GM18868 (cell line): ENCODE results near the gene DLG4.
A peak's percentile ranks its signal among the peaks of the same experiment; 100 is the strongest.
"Not testable (repeated sequence)": the region's sequence is repeated elsewhere in the genome, so short reads cannot be mapped to it uniquely, and the experiment has no call there.

ENCODE experiments used
- ATAC-seq: cut with Tn5 transposase; IDR thresholded peaks from one replicate; pipeline ENCODE4 v1.9.1; 2021; ENCODE audit warnings: mild to moderate bottlenecking, moderate library complexity; ENCODE audit not compliant: unreplicated experiment

Gene DLG4

GRCh38 chr17:7249830-7250229 lies 30.2 kb upstream of the DLG4 start:
- ATAC-seq: no peak

DNA sequence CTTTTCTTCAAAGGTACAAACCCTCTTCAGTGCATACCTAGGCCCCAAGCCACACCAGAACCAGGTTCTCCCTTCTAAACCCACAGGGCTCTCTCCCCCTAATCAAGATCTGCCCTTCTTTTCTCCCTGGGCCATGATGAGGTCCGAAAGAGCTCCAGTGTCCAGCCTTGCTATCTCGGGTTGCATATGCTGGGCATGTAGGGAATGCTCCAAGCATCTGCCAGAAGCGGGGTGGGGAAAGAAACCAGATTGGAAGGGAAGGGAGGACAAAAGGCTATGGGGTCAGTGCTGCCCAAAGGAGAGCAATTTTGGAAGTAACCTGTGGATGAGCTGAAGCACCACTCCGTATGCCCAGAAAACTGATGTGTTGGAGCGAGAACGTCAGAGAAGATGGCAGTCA lies 29.6 kb upstream of the DLG4 start:
- ATAC-seq: no peak

GRCh38 chr17:7248796-7249195 lies 29.2 kb upstream of the DLG4 start:
- no peak for ATAC-seq

DNA sequence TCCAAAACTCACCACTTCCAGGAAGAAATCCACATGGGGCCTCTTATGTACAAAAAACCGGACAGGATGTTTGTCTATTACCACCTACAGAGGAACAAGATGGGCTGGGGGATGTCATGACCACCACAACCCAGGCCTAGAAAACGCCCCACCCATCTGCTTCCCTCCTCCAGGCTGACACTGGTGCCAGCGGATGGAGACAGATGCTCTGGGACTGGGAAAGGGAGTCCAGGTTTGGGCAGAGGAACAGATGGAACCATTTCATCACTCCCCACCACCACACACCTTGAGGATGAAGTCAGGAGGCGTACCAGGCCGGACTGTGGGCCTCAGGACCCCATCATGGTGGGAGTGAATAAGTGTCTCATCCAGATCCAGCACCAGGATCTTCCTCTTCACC lies 27.1 kb upstream of the DLG4 start:
- ATAC-seq: no peak

GRCh38 chr17:7243838-7244237 lies 24.2 kb upstream of the DLG4 start:
- ATAC-seq: not testable (repeated sequence)

DNA sequence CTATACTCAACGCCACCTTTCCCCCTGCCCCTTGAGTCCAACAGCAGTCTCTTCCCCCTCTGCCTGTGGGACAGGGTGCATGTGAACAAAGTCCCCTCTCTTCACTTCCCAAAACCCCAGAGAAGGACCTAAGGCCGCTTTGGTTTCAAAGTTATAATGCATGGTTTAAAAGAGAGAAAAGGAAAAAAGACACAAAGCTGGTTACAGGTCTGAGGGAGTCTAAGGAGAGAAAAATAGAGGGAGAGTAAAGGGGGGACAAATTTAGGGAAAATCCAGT lies 23.8 kb upstream of the DLG4 start:
- no peak for ATAC-seq

DNA sequence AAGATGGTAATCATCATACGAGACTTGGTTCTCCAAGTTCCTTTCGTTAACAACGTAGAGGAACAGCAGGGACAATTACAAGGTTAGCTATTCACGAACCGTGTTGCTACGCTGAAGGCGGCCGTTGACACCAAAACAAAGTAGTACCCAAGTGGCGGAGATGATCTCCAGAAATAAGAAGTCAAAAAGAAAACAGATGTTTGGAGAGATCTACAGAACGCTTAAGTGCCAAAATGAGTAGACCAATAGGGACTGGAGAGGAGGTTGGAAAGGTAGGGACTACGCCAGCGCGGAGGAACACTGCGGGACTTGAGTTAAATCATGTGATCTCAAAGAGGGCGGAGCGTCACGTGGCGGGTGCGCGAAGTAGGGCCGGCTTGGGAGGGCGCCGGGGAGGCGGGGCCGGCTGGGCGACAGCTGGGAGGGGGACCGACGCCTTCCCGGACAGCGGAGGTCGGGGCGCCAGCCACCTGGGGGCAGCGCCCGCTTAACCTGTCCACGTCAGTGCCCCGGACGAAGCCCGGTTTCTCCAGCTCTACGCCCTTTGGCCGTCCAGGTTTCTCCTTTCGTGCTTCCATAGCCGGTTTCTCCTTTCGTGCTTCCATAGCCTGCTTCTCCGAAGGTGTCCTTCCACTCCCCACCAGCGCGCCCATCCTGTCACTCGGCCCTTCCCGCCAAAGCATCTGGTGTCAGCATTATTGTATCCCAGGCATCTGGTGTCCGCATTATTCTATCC lies 23.2 kb upstream of the DLG4 start:
- ATAC-seq: no peak

- ATAC-seq: no peak
Observed at GRCh38 chr17:7241783-7242716, 22.4 kb upstream of the DLG4 start, which contains the start of gene GABARAP. Gene GABARAP, minus strand, starts transcription at chr17:7242449. Its CDS starts 119 bp downstream, at chr17:7242330.

GRCh38 chr17:7241090-7241733 lies 21.6 kb upstream of the DLG4 start:
- no peak for ATAC-seq

- no peak for ATAC-seq
Observed at GRCh38 chr17:7240375-7240774, 20.7 kb upstream of the DLG4 start.

GRCh38 chr17:7239091-7240027 lies 19.7 kb upstream of the DLG4 start, which contains the start of gene PHF23:
Gene PHF23, minus strand, starts transcription at chr17:7239457. Its CDS starts 178 bp downstream, at chr17:7239279.
- peak; percentile 52 for ATAC-seq

- ATAC-seq: no peak
Observed at GRCh38 chr17:7238420-7239090, 18.9 kb upstream of the DLG4 start.

DNA sequence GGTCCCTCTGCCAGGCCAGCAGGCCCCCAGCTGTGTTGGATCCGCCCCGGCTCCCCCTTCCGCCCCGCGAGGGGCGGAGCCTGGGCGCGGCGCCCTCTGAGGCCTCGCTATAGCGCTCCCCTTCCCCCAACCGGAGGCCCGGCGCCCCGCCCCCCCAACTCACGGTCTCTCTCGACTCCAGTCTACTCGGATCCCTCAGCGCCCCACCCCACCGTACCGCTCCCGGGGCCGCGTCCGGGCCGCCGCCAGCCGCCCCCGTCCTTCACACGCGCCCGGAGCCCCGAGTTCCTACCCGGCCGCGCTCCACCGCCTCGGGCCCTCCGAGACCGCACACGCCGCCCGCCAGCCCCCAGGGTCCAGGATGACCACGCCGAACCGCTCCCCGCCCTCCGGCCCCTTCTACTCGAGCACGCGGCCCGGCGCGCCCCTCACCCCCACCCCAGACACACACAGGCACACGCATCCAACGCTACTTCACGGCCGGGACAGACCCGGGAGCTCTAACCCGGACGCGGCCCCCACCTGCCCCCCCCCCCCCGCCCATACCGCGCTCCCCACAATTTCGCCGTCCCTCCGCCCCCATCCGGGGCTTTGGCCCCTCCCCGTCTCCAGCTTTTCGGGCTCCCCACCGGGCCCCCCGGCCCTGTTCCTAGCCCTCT lies 18.3 kb upstream of the DLG4 start:
- ATAC-seq: no peak

GRCh38 chr17:7237266-7237760 lies 17.7 kb upstream of the DLG4 start:
- ATAC-seq: no peak

DNA sequence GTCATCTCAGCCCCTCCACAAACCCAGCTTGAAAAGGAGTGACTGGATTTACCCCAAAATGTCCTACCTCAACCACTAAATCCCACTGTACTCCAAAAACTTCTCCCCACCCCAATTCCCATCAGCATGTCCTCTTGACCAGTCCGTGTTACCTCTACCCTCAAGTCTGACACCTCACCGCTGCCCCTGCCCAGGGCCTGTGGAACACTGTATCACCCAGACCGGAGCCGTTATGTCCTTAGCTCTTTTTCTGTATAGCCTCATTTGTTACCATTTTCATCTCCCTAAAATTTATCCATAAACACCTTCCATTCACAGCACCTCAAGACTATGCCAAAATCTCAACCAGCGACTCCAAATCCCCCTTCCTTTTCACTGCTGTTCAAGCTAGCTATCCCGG lies 17.2 kb upstream of the DLG4 start:
- no peak for ATAC-seq

DNA sequence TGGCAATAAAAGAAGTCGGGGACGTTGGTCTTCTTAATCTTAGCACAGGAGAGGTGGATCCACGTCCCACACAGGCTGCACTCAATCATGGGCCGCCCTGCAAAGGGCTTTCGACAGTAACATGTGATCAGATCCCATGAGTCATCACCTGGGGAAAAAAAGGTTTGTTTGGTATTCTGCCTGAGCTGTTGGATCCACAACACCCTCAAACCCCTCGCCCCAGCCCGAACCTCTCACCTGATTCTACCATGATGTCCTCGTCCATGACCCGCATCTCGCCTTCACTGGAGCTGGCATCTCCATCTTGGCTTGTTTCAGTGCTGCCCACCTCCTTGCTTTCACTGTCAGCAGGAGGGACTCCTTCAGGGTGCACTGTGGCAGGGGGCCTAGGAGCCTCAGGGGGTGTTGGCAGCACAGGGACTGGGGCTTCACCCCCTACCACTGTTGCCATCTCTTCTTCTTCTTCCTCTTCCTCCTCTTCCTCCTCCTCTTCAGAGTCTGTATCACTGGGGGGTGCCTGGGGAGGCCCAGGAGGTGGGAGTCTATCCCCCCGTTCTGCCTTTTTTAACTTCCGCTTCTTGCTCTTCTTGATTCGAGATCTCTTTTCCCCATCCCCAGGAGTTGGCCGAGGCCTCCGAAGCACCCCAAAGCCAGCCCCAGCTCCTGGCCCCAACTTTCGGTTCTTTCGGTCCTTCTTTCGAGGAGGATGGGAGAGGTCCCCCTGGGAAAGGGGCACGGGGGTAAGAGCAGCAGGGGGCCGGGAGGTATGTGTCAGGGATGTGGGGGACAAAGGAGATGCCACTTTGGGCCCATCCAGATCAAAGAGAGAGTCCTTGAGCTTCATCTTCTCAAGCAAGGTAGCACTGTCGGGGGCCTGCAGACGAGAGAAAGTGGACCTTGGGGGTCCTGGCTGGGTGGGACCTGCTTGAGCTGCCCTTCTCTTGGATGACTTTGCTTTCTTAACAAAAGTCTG lies 16.3 kb upstream of the DLG4 start:
- no peak for ATAC-seq

DNA sequence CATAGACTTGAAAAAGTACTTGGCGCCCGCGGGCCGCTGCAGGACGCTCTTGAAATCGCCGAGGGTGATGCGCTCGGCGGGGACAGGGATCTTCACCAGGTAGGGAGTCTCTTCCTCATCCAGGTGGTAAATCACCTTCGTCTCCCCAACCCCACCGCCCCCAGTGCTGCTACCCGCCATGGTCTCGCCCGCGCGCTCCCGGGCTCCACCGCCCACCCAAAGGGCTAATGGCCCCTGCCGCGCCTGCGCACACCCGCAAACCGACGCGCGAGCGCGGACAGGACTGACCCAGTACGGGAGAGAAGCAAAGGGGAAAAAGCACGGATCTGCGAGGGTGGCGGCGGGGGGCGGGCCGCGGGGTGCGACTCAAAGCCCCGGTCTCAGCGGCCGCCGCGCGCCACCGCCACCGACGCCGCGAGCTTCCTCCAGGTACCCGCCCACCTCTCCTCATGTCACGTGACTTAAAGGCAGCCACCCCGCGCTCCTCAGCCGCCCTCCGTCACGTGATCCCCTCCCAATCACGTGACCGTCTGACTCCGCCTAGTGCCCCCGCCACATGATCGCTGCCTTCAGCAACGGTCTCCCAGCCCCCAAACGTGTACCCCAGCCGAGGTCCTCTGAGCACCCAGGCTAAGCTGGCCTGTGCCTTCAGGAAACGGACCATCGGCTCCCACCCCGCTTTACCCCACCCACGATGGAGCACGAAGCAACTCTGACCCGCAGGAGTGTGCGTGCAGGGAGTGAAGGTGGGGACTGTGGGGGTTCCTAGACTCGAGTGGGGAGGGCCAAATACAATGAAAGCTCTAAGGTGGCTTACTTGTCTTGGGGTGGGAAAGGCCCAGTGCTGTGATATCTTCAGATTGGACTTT lies 14.7 kb upstream of the DLG4 start, which contains the start of gene DVL2:
DVL2 (minus strand) TSS at position 435 of the 869 bp plus-strand sequence; CDS start at position 180, 255 bp downstream.
- ATAC-seq: peak; percentile 55
